Measurements from ENCODE around the gene NEMP1.
"Not testable (repeated sequence)": the region's sequence is repeated elsewhere in the genome, so short reads cannot be mapped to it uniquely, and the experiment has no call there.

NEMP1 gene

GRCh38 chr12:57053146-57053545 lies 25.4 kb downstream of the NEMP1 start:
- DNase-seq: not testable (repeated sequence)

GRCh38 chr12:57051011-57051410 lies 27.6 kb downstream of the NEMP1 start:
- no peak for DNase-seq

GRCh38 chr12:57049890-57050289 lies 28.7 kb downstream of the NEMP1 start, which contains the start of gene MYO1A:
Gene MYO1A, minus strand, starts transcription at chr12:57050129. Its CDS starts 1,806 bp downstream, at chr12:57048323.
- DNase-seq: no peak

- DNase-seq: no peak
These were observed 29.5 kb downstream of the NEMP1 start for GRCh38 chr12:57049119-57049446.

- DNase-seq: no peak
These were observed 30.0 kb downstream of the NEMP1 start for GRCh38 chr12:57048423-57049118.

GRCh38 chr12:57047981-57048380 lies 30.6 kb downstream of the NEMP1 start:
- DNase-seq: no peak

- DNase-seq: no peak
These were observed 31.4 kb downstream of the NEMP1 start for GRCh38 chr12:57046947-57047890.

- no peak for DNase-seq
These were observed 32.4 kb downstream of the NEMP1 start for GRCh38 chr12:57046086-57046791.

- DNase-seq: no peak
These were observed 33.7 kb downstream of the NEMP1 start for GRCh38 chr12:57044889-57045288.

GRCh38 chr12:57044468-57044867 lies 34.1 kb downstream of the NEMP1 start:
- DNase-seq: no peak

- DNase-seq: no peak
These were observed 35.9 kb downstream of the NEMP1 start for GRCh38 chr12:57042695-57043094.

GRCh38 chr12:57040750-57041149 lies 37.8 kb downstream of the NEMP1 start:
- DNase-seq: no peak

- no peak for DNase-seq
These were observed 38.4 kb downstream of the NEMP1 start for GRCh38 chr12:57040211-57040610.

GRCh38 chr12:57039016-57039798 lies 39.4 kb downstream of the NEMP1 start:
- no peak for DNase-seq

GRCh38 chr12:57037264-57037663 lies 41.3 kb downstream of the NEMP1 start:
- no peak for DNase-seq

GRCh38 chr12:57033431-57033830 lies 45.2 kb downstream of the NEMP1 start:
- no peak for DNase-seq

- DNase-seq: no peak
These were observed 46.8 kb downstream of the NEMP1 start for GRCh38 chr12:57031789-57032188.

GRCh38 chr12:57031138-57031725 lies 47.4 kb downstream of the NEMP1 start:
- peak; percentile 49 for DNase-seq

GRCh38 chr12:57029457-57029856 lies 49.1 kb downstream of the NEMP1 start:
- DNase-seq: peak; percentile 47

GRCh38 chr12:57027805-57028153 lies 50.8 kb downstream of the NEMP1 start:
- peak; percentile 48 for DNase-seq

GRCh38 chr12:57027011-57027804 lies 51.4 kb downstream of the NEMP1 start:
- DNase-seq: peak; percentile 50

Data from NCI-H1694 treated with DMSO at 0.1 percent for 48 hours (cell line).